KMS-11 (cell line): ENCODE data around the gene CHAMP1.

Experiments used
- H2AFZ ChIP-seq: fragments of 200-600 bp; sonication (generic); 2 replicates; pipeline ENCODE4 v1.6.1; 2016; ENCODE audit warnings: antibody characterized with exemption, mixed run types, low read depth
- H3K27ac ChIP-seq: fragments of 200-600 bp; sonication (generic); 2 replicates; pipeline ENCODE4 v1.6.1; 2016; ENCODE audit warnings: mild to moderate bottlenecking, mixed run types
- H3K27me3 ChIP-seq: fragments of 200-600 bp; sonication (generic); 2 replicates; pipeline ENCODE4 v1.6.1; 2017; ENCODE audit warnings: mild to moderate bottlenecking, low read depth, mixed run types, moderate library complexity; ENCODE audit not compliant: insufficient read depth
- H3K36me3 ChIP-seq: fragments of 200-600 bp; sonication (generic); 2 replicates; pipeline ENCODE4 v1.6.1; 2017; ENCODE audit warnings: mild to moderate bottlenecking, mixed run types; ENCODE audit not compliant: insufficient read depth
- H3K4me1 ChIP-seq: fragments of 200-600 bp; sonication (generic); 2 replicates; pipeline ENCODE4 v1.6.1; 2016; ENCODE audit warnings: mild to moderate bottlenecking, low read depth, mixed run types; ENCODE audit not compliant: poor library complexity, severe bottlenecking
- H3K4me2 ChIP-seq: fragments of 200-600 bp; sonication (generic); 2 replicates; pipeline ENCODE4 v1.7.0; 2016; ENCODE audit warnings: mild to moderate bottlenecking, mixed run types
- H3K4me3 ChIP-seq: fragments of 200-600 bp; sonication (generic); IDR thresholded peaks from 2 replicates; pipeline ENCODE4 v1.6.1; 2017; ENCODE audit warnings: low read depth, low read length, mixed read lengths; ENCODE audit not compliant: insufficient read depth
- H3K79me2 ChIP-seq: fragments of 200-600 bp; sonication (generic); 2 replicates; pipeline ENCODE4 v1.6.1; 2016; ENCODE audit warnings: low read depth, mixed run types; ENCODE audit not compliant: insufficient read depth
- H3K9ac ChIP-seq: fragments of 200-600 bp; sonication (generic); 2 replicates; pipeline ENCODE4 v1.6.1; 2016; ENCODE audit warnings: mild to moderate bottlenecking, mixed run types
- H4K20me1 ChIP-seq: fragments of 200-600 bp; sonication (generic); 2 replicates; pipeline ENCODE4 v1.6.1; 2016; ENCODE audit warnings: mild to moderate bottlenecking, mixed run types; ENCODE audit not compliant: insufficient read depth
- CTCF ChIP-seq: fragments of 200-600 bp; sonication (generic); conservative IDR thresholded peaks from 2 replicates; pipeline ENCODE4 v1.6.1; 2017; ENCODE audit warnings: low read depth, mild to moderate bottlenecking, antibody characterized with exemption, low read length, moderate library complexity, mixed read lengths

The CHAMP1 gene

GRCh38 chr13:114321256-114321655, 7.0 kb downstream of the CHAMP1 start:
- no peak for TF ChIP-seq CTCF
- no peak overlapping the region for H3K27ac ChIP-seq
- peaks cover 43% of the 10 kb centered on the region for H3K79me2 ChIP-seq
- no peaks in the 10 kb centered on the region for H3K27me3 ChIP-seq
- peaks cover 4% of the 10 kb centered on the region for H3K4me1 ChIP-seq
- no peak overlapping the region for H3K4me2 ChIP-seq
- H3K36me3 ChIP-seq = peaks cover 6% of the 10 kb centered on the region; the same call in 1 of the 2 replicates
- no peak overlapping the region for H3K4me3 ChIP-seq
- no peak overlapping the region for H2AFZ ChIP-seq
- no peak overlapping the region for H3K9ac ChIP-seq
- H4K20me1 ChIP-seq = no peaks in the 10 kb centered on the region; the same call in 1 of the 2 replicates

- no peaks in the 10 kb centered on the region; the same call in 1 of the 2 replicates for H4K20me1 ChIP-seq
Measured at GRCh38 chr13:114323349-114323748, 9.0 kb downstream of the CHAMP1 start.

GRCh38 chr13:114324334-114324733, 10.0 kb downstream of the CHAMP1 start:
- Histone ChIP-seq H3K27ac (no peak overlapping the region), H4K20me1 (no peaks in the 10 kb centered on the region; the same call in 1 of the 2 replicates), H2AFZ (no peak overlapping the region), H3K27me3 (no peaks in the 10 kb centered on the region), H3K79me2 (peaks cover 12% of the 10 kb centered on the region), H3K4me2 (no peak overlapping the region), H3K4me3 (no peak overlapping the region), H3K36me3 (peaks cover 6% of the 10 kb centered on the region; the same call in 1 of the 2 replicates), H3K9ac (no peak overlapping the region), H3K4me1 (no peaks in the 10 kb centered on the region)
- TF ChIP-seq CTCF = no peak

More at GRCh38 chr13:114323349-114323748, 9.0 kb downstream of the CHAMP1 start:
- Histone ChIP-seq H3K9ac (no peak overlapping the region), H3K27ac (no peak overlapping the region), H3K4me3 (no peak overlapping the region), H3K27me3 (no peaks in the 10 kb centered on the region), H3K4me2 (no peak overlapping the region), H3K4me1 (peaks cover 2% of the 10 kb centered on the region), H3K36me3 (peaks cover 6% of the 10 kb centered on the region; the same call in 1 of the 2 replicates), H2AFZ (no peak overlapping the region), H3K79me2 (peaks cover 22% of the 10 kb centered on the region)
- TF ChIP-seq CTCF = no peak

GRCh38 chr13:114325729-114326128, 11.4 kb downstream of the CHAMP1 start:
- no peaks in the 10 kb centered on the region for H3K4me1 ChIP-seq
- H2AFZ ChIP-seq = no peak overlapping the region
- TF ChIP-seq CTCF = no peak
- no peaks in the 10 kb centered on the region for H4K20me1 ChIP-seq
- H3K79me2 ChIP-seq = no peaks in the 10 kb centered on the region; the same call in 1 of the 2 replicates
- H3K4me2 ChIP-seq = no peak overlapping the region
- peaks cover 6% of the 10 kb centered on the region; the same call in 1 of the 2 replicates for H3K36me3 ChIP-seq
- no peaks in the 10 kb centered on the region for H3K27me3 ChIP-seq
- H3K4me3 ChIP-seq = no peak overlapping the region
- no peak overlapping the region for H3K27ac ChIP-seq
- H3K9ac ChIP-seq = no peak overlapping the region
